ENCODE results near the gene OR10AD1.
A peak's percentile ranks its signal among the peaks of the same experiment; 100 is the strongest.
"Not testable (repeated sequence)": the region's sequence is repeated elsewhere in the genome, so short reads cannot be mapped to it uniquely, and the experiment has no call there.

OR10AD1 gene

GRCh38 chr12:48157018-48157888 lies 45.8 kb downstream of the OR10AD1 start, which contains the start of gene ASB8:
Gene ASB8, minus strand, starts transcription at chr12:48157515. Its CDS starts 4,019 bp downstream, at chr12:48153496.
- 1% methylated on average over 56 of the region's 56 CpGs for WGBS

GRCh38 chr12:48156652-48157017 lies 46.5 kb downstream of the OR10AD1 start:
- H3K9ac ChIP-seq (ENCODE audit: low read depth, low read length) = peak overlapping the region; percentile 33; the same call in 1 of the 2 replicates
- H3K36me3 ChIP-seq (ENCODE audit: insufficient read depth, low read length) = no peaks in the 10 kb centered on the region
- H3K9me3 ChIP-seq (ENCODE audit: insufficient read depth, low read depth, low read length) = no peaks in the 10 kb centered on the region
- no peak overlapping the region; the same call in 1 of the 2 replicates for H3K27ac ChIP-seq (ENCODE audit: low read depth, low read length)
- H3K4me1 ChIP-seq (ENCODE audit: insufficient read depth, low read length) = no peaks in the 10 kb centered on the region; the same call in 1 of the 2 replicates
- WGBS = 44% methylated on average over 8 of the region's 8 CpGs
- H3K4me3 ChIP-seq (ENCODE audit: low read length) = peak overlapping the region; percentile 88
- no peaks in the 10 kb centered on the region for H3K27me3 ChIP-seq (ENCODE audit: insufficient read depth, low read length)

More at GRCh38 chr12:48157018-48157888, 45.8 kb downstream of the OR10AD1 start, which contains the start of gene ASB8:
- H3K27me3 ChIP-seq (ENCODE audit: insufficient read depth, low read length) = no peaks in the 10 kb centered on the region
- peak within 1 kb of the TSS; percentile 33; the same call in 1 of the 2 replicates for H3K9ac ChIP-seq (ENCODE audit: low read depth, low read length)
- no peaks in the 10 kb centered on the region; the same call in 1 of the 2 replicates for H3K4me1 ChIP-seq (ENCODE audit: insufficient read depth, low read length)
- H3K27ac ChIP-seq (ENCODE audit: low read depth, low read length) = no peak within 1 kb of the TSS; the same call in 1 of the 2 replicates
- H3K4me3 ChIP-seq (ENCODE audit: low read length) = peak within 1 kb of the TSS; percentile 88
- no peaks in the 10 kb centered on the region for H3K36me3 ChIP-seq (ENCODE audit: insufficient read depth, low read length)
- H3K9me3 ChIP-seq (ENCODE audit: insufficient read depth, low read depth, low read length) = no peaks in the 10 kb centered on the region

GRCh38 chr12:48155786-48156185 lies 47.3 kb downstream of the OR10AD1 start:
- not testable (repeated sequence) for H3K9ac ChIP-seq (ENCODE audit: low read depth, low read length); H3K27me3 ChIP-seq (ENCODE audit: insufficient read depth, low read length); H3K27ac ChIP-seq (ENCODE audit: low read depth, low read length); H3K4me3 ChIP-seq (ENCODE audit: low read length); H3K36me3 ChIP-seq (ENCODE audit: insufficient read depth, low read length); H3K4me1 ChIP-seq (ENCODE audit: insufficient read depth, low read length); H3K9me3 ChIP-seq (ENCODE audit: insufficient read depth, low read depth, low read length)
- WGBS = 97% methylated on average over 4 of the region's 5 CpGs

All from HUES64 (cell line).